Measurements from ENCODE around the gene TLR5.

- TF ChIP-seq CTCF (IDR thresholded peaks at IDR 0.05; ENCODE audit: insufficient read depth, low read length, poor library complexity, severe bottlenecking) (no peak), EZH2phosphoT487 (conservative IDR thresholded peaks at IDR 0.05; ENCODE audit: low read length) (no peak)
These were observed 779 bp downstream of the TLR5 start for GRCh38 chr1:223142269-223142668.

All from SU-DHL-6 (cell line).